Fibroblast of peridontal ligament (primary cell): ENCODE measurements around the gene OSBPL9.
"Not testable (repeated sequence)": the region's sequence is repeated elsewhere in the genome, so short reads cannot be mapped to it uniquely, and the experiment has no call there.

Source experiments
- DNase-seq: peaks from one replicate; pipeline ENCODE4 v3.0.0-alpha.2; 2010; ENCODE audit errors: extremely low read depth

The OSBPL9 gene

GRCh38 chr1:51788938-51789337 lies 172.0 kb downstream of the OSBPL9 start:
- DNase-seq, result no peak

- no peak for DNase-seq
These were observed 172.4 kb downstream of the OSBPL9 start for GRCh38 chr1:51789342-51789741.

GRCh38 chr1:51790385-51790784 lies 173.5 kb downstream of the OSBPL9 start:
- DNase-seq, result no peak

- DNase-seq, result no peak
These were observed 175.0 kb downstream of the OSBPL9 start for GRCh38 chr1:51791888-51792287.

GRCh38 chr1:51792864-51793263 lies 176.0 kb downstream of the OSBPL9 start:
- peak; percentile 60 for DNase-seq

- no peak for DNase-seq
These were observed 177.4 kb downstream of the OSBPL9 start for GRCh38 chr1:51794260-51794659.

- DNase-seq, result no peak
These were observed 178.0 kb downstream of the OSBPL9 start for GRCh38 chr1:51794868-51795267.

GRCh38 chr1:51799372-51799771 lies 182.5 kb downstream of the OSBPL9 start:
- no peak for DNase-seq

- DNase-seq, result no peak
These were observed 197.6 kb downstream of the OSBPL9 start for GRCh38 chr1:51814513-51814912.

- DNase-seq, result no peak
These were observed 201.6 kb downstream of the OSBPL9 start for GRCh38 chr1:51818487-51818886.

- DNase-seq, result not testable (repeated sequence)
These were observed 202.1 kb downstream of the OSBPL9 start for GRCh38 chr1:51819021-51819420.

GRCh38 chr1:51819810-51820209 lies 202.9 kb downstream of the OSBPL9 start:
- peak; percentile 56 for DNase-seq

GRCh38 chr1:51829058-51829457 lies 212.2 kb downstream of the OSBPL9 start:
- no peak for DNase-seq

- DNase-seq, result no peak
These were observed 216.8 kb downstream of the OSBPL9 start for GRCh38 chr1:51833700-51834099.

- no peak for DNase-seq
These were observed 220.4 kb downstream of the OSBPL9 start for GRCh38 chr1:51837243-51837642.
